Measurements from ENCODE around the gene MCOLN1. TPM values are rescaled to one million over a fixed set of nuclear protein-coding genes. Genes with fewer than 3 reads are reported as not detected.

Gene MCOLN1
- total RNA-seq, result 7.2 and 11.0 TPM in 2 replicates

GRCh38 chr19:7522072-7522922, at the start of gene MCOLN1:
TSS of gene MCOLN1 (plus strand) at chr19:7522624. CDS start at chr19:7522751, 127 bp downstream.

GRCh38 chr19:7488736-7489353, 33.6 kb upstream of the MCOLN1 start, which contains the start of gene PEX11G:
TSS of gene PEX11G (minus strand) at chr19:7489035. CDS start at chr19:7489010, 25 bp downstream.

GRCh38 chr19:7515645-7516151, 6.7 kb upstream of the MCOLN1 start, which contains the start of gene ZNF358:
TSS of gene ZNF358 (plus strand) at chr19:7516103. CDS start at chr19:7519243, 3,140 bp downstream.

GRCh38 chr19:7535047-7535997, 12.9 kb downstream of the MCOLN1 start, which contains the start of gene PNPLA6:
TSS of gene PNPLA6 (plus strand) at chr19:7535717. CDS start at chr19:7535789, 72 bp downstream.

Other genes starting within 250 kb of the MCOLN1 start
- 17.8 and 18.7 TPM in 2 replicates for gene INSR, start 228.2 kb upstream of the MCOLN1 start, total RNA-seq
- 23.0 and 33.2 TPM in 2 replicates for gene ARHGEF18, start 173.7 kb upstream of the MCOLN1 start, total RNA-seq
- gene PEX11G, start 33.6 kb upstream of the MCOLN1 start, total RNA-seq, result 2.4 and 8.0 TPM in 2 replicates
- 76.1 and 90.6 TPM in 2 replicates for gene ZNF358, start 6.5 kb upstream of the MCOLN1 start, total RNA-seq
- 55.9 and 59.7 TPM in 2 replicates for gene PNPLA6, start 13.1 kb downstream of the MCOLN1 start, total RNA-seq
- gene CAMSAP3, start 73.2 kb downstream of the MCOLN1 start, total RNA-seq, result not detected in 2 replicates
- gene XAB2, start 106.9 kb downstream of the MCOLN1 start, total RNA-seq, result 37.0 and 42.1 TPM in 2 replicates
- 10.3 and 11.2 TPM in 2 replicates for gene PET100, start 107.2 kb downstream of the MCOLN1 start, total RNA-seq
- gene PCP2, start 111.1 kb downstream of the MCOLN1 start, total RNA-seq, result not detected in 2 replicates
- gene STXBP2, start 114.5 kb downstream of the MCOLN1 start, total RNA-seq, result 19.1 and 20.1 TPM in 2 replicates
- gene RETN, start 146.4 kb downstream of the MCOLN1 start, total RNA-seq, result not detected in 2 replicates
- not detected in 2 replicates for gene MCEMP1, start 154.5 kb downstream of the MCOLN1 start, total RNA-seq
- 83.4 and 88.0 TPM in 2 replicates for gene TRAPPC5, start 158.2 kb downstream of the MCOLN1 start, total RNA-seq
- gene FCER2, start 179.5 kb downstream of the MCOLN1 start, total RNA-seq, result not detected in 2 replicates
- gene CLEC4G, start 209.5 kb downstream of the MCOLN1 start, total RNA-seq, result not detected in 2 replicates
- gene CD209, start 224.9 kb downstream of the MCOLN1 start, total RNA-seq, result not detected in 2 replicates
- not detected in 2 replicates for gene CLEC4M, start 240.6 kb downstream of the MCOLN1 start, total RNA-seq

Measured in cardiac ventricle fibroblast (primary cell).